CD14-positive monocyte (primary cell): Measurements from ENCODE around the gene SMPD2. TPM values are rescaled to one million over a fixed set of nuclear protein-coding genes. Genes with fewer than 3 reads are reported as not detected.

Experiments used
- DNase-seq, 3 donors: peaks; one replicate each; pipeline ENCODE4 v3.0.0-alpha.2; 2011 to 2022
- H2AFZ ChIP-seq: 2 replicates; pipeline ENCODE4 v1.6.0; 2012; ENCODE audit warnings: mild to moderate bottlenecking, low read depth, low read length, inconsistent platforms; ENCODE audit not compliant: insufficient read depth, poor library complexity, severe bottlenecking
- H3K27ac ChIP-seq, 2 donors: 1 replicate in 1 of 2; 2 replicates in 1 of 2; pipeline ENCODE4 v1.5.1; 2012 to 2013; ENCODE audit warnings: low read length in 2 of 2, control low read depth in 1 of 2, inconsistent platforms in 1 of 2, low read depth in 1 of 2, mild to moderate bottlenecking in 1 of 2
- H3K27me3 ChIP-seq, 2 donors: one replicate each; pipeline versions ENCODE4 v1.6.0 to v1.6.1; 2011 to 2013; ENCODE audit warnings: low read length in 2 of 2; ENCODE audit not compliant: control insufficient read depth in 2 of 2, insufficient read depth in 2 of 2
- H3K36me3 ChIP-seq, 2 donors: replicated peaks in 1 of 2; 1 replicate in 1 of 2; 2 replicates in 1 of 2; pipeline versions ENCODE4 v1.5.1 to v1.6.1; 2012 to 2013; ENCODE audit warnings: low read length in 2 of 2, control low read depth in 1 of 2, inconsistent platforms in 1 of 2, mild to moderate bottlenecking in 1 of 2; ENCODE audit not compliant: insufficient read depth in 2 of 2, control insufficient read depth in 1 of 2
- H3K4me1 ChIP-seq, 2 donors: 1 replicate in 1 of 2; 2 replicates in 1 of 2; pipeline versions ENCODE4 v1.5.1 to v1.6.1; 2012 to 2013; ENCODE audit warnings: low read length in 2 of 2, control low read depth in 1 of 2, inconsistent platforms in 1 of 2, mild to moderate bottlenecking in 1 of 2, moderate library complexity in 1 of 2; ENCODE audit not compliant: insufficient read depth in 2 of 2, control insufficient read depth in 1 of 2
- H3K4me2 ChIP-seq: replicated peaks from 2 replicates; pipeline ENCODE3; 2012; ENCODE audit warnings: low read length, moderate library complexity, mild to moderate bottlenecking; ENCODE audit not compliant: poor library complexity, severe bottlenecking; ENCODE audit errors: extremely low read depth
- H3K4me3 ChIP-seq, 3 experiments: fragments of 200-600 bp in 1 of 3; sonication (generic) in 1 of 3; replicated peaks in 1 of 3; 1 replicate in 2 of 3; 2 replicates in 1 of 3; pipeline ENCODE4 v1.5.1; 2011 to 2013; ENCODE audit warnings: low read length in 3 of 3, mild to moderate bottlenecking in 3 of 3, control low read depth in 2 of 3, low read depth in 2 of 3, inconsistent platforms in 1 of 3, moderate library complexity in 1 of 3
- H3K79me2 ChIP-seq: 2 replicates; pipeline ENCODE4 v1.6.0; 2012; ENCODE audit warnings: mild to moderate bottlenecking, control low read depth, inconsistent platforms, low read length, moderate library complexity; ENCODE audit not compliant: insufficient read depth
- H3K9ac ChIP-seq: 2 replicates; pipeline ENCODE4 v1.6.0; 2017; ENCODE audit warnings: low read length, mild to moderate bottlenecking; ENCODE audit not compliant: insufficient read depth, poor library complexity, severe bottlenecking
- H3K9me3 ChIP-seq, 2 donors: replicated peaks in 1 of 2; 1 replicate in 1 of 2; 2 replicates in 1 of 2; pipeline versions ENCODE4 v1.5.1 to v1.6.1; 2012 to 2013; ENCODE audit warnings: low read length in 2 of 2, control low read depth in 1 of 2; ENCODE audit not compliant: control insufficient read depth in 1 of 2, insufficient read depth in 1 of 2
- H4K20me1 ChIP-seq: 2 replicates; pipeline ENCODE4 v1.6.0; 2012; ENCODE audit warnings: mild to moderate bottlenecking, low read length, control low read depth, moderate library complexity; ENCODE audit not compliant: insufficient read depth
- H3K27ac Mint-ChIP-seq, 7 donors: one replicate each; pipeline ENCODE4 v1.8.0; 2020; ENCODE audit warnings: mild to moderate bottlenecking in 7 of 7, mixed read lengths in 7 of 7, moderate library complexity in 6 of 7, inconsistent platforms in 2 of 7
- H3K27me3 Mint-ChIP-seq, 3 donors: one replicate each; pipeline ENCODE4 v1.8.0; 2021 to 2022; ENCODE audit warnings: low read depth in 3 of 3, mild to moderate bottlenecking in 3 of 3, mixed read lengths in 3 of 3, moderate library complexity in 3 of 3, inconsistent platforms in 1 of 3
- H3K36me3 Mint-ChIP-seq, 2 donors: one replicate each; pipeline ENCODE4 v1.8.0; 2020; ENCODE audit warnings: mixed read lengths in 2 of 2, inconsistent platforms in 1 of 2, mild to moderate bottlenecking in 1 of 2
- H3K4me1 Mint-ChIP-seq: one replicate; pipeline ENCODE4 v1.8.0; 2020; ENCODE audit warnings: mild to moderate bottlenecking, mixed read lengths
- H3K4me3 Mint-ChIP-seq, 2 donors: one replicate each; pipeline ENCODE4 v1.8.0; 2020; ENCODE audit warnings: mild to moderate bottlenecking in 2 of 2, mixed read lengths in 2 of 2, moderate library complexity in 1 of 2
- H3K9me3 Mint-ChIP-seq, 7 donors: one replicate each; pipeline ENCODE4 v1.8.0; 2020 to 2022; ENCODE audit warnings: mixed read lengths in 7 of 7, mild to moderate bottlenecking in 6 of 7, moderate library complexity in 6 of 7, inconsistent platforms in 2 of 7
- WGBS: methylation state at CpG from one replicate; pipeline ENCODE4 v1.1.5; 2013; ENCODE audit warnings: missing lambda C conversion rate; ENCODE audit not compliant: insufficient coverage; 5-methylcytosine and 5-hydroxymethylcytosine counted together
- intact Hi-C, 2 donors: fragments of 100-400 bp; cut with micrococcal nuclease; formaldehyde crosslinking; loops; one replicate each; pipeline versions ENCODE4 v1.15.0 to v1.15.1; 2023
- polyA plus RNA-seq, 3 donors: library from polyadenylated mRNA; depleted of rRNA in 1 of 3; unstranded in 2 of 3; stranded (reverse) in 1 of 3; fragments of 300-500 nt in 2 of 3; fragments of >200 nt in 1 of 3; fragmentation: Illumina TruSeq in 2 of 3; gene quantifications; 1 replicate in 2 of 3; 2 replicates in 1 of 3; pipeline ENCODE4 v1.2.3, GENCODE V29; 2012 to 2021
- TF ChIP-seq, protein P1 (sequence below): fragments of 200-600 bp; IDR thresholded peaks from one replicate; pipeline ENCODE4 v1.8.0; 2022; ENCODE audit warnings: antibody characterized with exemption, mild to moderate bottlenecking

The SMPD2 gene
- polyA plus RNA-seq, 3 donors, result 9.5 to 14.3 (median 12.3) TPM

DNA sequence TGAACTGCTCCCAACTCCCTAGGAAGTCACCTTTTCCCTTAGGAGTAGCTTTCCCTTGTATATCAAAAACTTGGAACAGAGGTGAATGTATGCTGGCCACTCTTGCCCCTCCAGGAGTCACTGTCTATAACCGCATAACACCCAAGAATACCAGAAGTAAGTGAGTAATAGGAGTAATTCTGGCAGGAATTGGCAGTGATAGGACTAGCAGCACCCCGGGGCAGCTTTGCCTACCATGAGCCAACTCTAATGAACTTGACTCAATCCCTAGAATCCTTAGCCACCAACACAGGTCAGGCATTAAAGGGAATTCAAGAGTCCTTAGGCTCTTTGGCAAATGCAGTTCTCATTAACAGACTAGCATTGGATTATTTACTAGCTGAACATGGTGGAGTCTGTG lies 29.5 kb upstream of the SMPD2 start:
- Histone ChIP-seq H3K4me3 (no peak overlapping the region), H3K4me2 (no peak overlapping the region), H3K27ac (no peak overlapping the region), H3K4me1 (no peaks in the 10 kb centered on the region), H3K9me3 (no peaks in the 10 kb centered on the region), H3K9ac (no peak overlapping the region), H2AFZ (no peak overlapping the region), H4K20me1 (no peaks in the 10 kb centered on the region), H3K36me3 (no peaks in the 10 kb centered on the region), H3K79me2 (no peaks in the 10 kb centered on the region), H3K27me3 (no peaks in the 10 kb centered on the region)
- intact Hi-C loops, result no loop called here
- Mint-ChIP-seq H3K36me3 (no peaks in the 10 kb centered on the region), H3K4me3 (no peak overlapping the region), H3K4me1 (peaks cover 5% of the 10 kb centered on the region), H3K9me3 (peaks cover 0 to 6% (median 0%) of the 10 kb centered on the region in 7 donors), H3K27ac (no peak overlapping the region), H3K27me3 (peaks cover 0 to 6% (median 1%) of the 10 kb centered on the region in 3 donors)
- DNase-seq, result no peak
- WGBS, result no CpG with 5 or more reads among the region's 2 CpGs
- TF ChIP-seq, protein P1, sequence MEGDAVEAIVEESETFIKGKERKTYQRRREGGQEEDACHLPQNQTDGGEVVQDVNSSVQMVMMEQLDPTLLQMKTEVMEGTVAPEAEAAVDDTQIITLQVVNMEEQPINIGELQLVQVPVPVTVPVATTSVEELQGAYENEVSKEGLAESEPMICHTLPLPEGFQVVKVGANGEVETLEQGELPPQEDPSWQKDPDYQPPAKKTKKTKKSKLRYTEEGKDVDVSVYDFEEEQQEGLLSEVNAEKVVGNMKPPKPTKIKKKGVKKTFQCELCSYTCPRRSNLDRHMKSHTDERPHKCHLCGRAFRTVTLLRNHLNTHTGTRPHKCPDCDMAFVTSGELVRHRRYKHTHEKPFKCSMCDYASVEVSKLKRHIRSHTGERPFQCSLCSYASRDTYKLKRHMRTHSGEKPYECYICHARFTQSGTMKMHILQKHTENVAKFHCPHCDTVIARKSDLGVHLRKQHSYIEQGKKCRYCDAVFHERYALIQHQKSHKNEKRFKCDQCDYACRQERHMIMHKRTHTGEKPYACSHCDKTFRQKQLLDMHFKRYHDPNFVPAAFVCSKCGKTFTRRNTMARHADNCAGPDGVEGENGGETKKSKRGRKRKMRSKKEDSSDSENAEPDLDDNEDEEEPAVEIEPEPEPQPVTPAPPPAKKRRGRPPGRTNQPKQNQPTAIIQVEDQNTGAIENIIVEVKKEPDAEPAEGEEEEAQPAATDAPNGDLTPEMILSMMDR, result no peak

DNA sequence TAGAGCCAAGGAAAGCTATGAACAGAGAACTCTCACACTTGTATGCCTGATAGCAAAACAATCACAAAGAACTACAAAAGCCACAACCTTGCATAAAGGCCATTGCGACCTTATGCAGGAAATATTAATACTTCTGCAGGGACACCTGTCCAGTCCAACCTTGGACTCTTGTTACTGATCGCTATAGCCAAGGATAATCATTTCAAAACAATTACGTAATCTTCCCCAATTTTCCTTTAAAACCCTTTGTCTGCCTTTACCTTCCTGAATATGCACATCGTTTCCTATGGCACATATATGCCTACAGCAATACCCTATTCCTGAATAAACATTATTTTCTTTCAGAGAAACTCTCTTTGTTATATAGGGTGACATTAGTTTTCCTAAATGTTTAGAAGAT lies 22.9 kb upstream of the SMPD2 start:
- H4K20me1 ChIP-seq, result no peaks in the 10 kb centered on the region
- 66% methylated on average over 2 of the region's 4 CpGs for WGBS
- no peak for DNase-seq
- H3K9ac ChIP-seq, result no peak overlapping the region
- Mint-ChIP-seq H3K27ac (no peak overlapping the region), H3K4me1 (no peaks in the 10 kb centered on the region), H3K9me3 (peaks cover 0 to 2% (median 0%) of the 10 kb centered on the region in 7 donors), H3K36me3 (no peaks in the 10 kb centered on the region), H3K4me3 (no peak overlapping the region), H3K27me3 (peaks cover 0 to 3% (median 1%) of the 10 kb centered on the region in 3 donors)
- no peak overlapping the region for H3K4me2 ChIP-seq
- no peak overlapping the region for H2AFZ ChIP-seq
- H3K4me3 ChIP-seq, result no peak overlapping the region
- H3K27me3 ChIP-seq, result no peaks in the 10 kb centered on the region
- TF ChIP-seq, protein P1, result no peak
- no peaks in the 10 kb centered on the region for H3K9me3 ChIP-seq
- H3K36me3 ChIP-seq, result no peaks in the 10 kb centered on the region
- H3K27ac ChIP-seq, result no peak overlapping the region
- H3K4me1 ChIP-seq, result no peaks in the 10 kb centered on the region
- intact Hi-C loops, result no loop called here
- no peaks in the 10 kb centered on the region for H3K79me2 ChIP-seq
